ENCODE results near the gene GPC5.
"Not testable (repeated sequence)": the region's sequence is repeated elsewhere in the genome, so short reads cannot be mapped to it uniquely, and the experiment has no call there.

Gene GPC5

DNA sequence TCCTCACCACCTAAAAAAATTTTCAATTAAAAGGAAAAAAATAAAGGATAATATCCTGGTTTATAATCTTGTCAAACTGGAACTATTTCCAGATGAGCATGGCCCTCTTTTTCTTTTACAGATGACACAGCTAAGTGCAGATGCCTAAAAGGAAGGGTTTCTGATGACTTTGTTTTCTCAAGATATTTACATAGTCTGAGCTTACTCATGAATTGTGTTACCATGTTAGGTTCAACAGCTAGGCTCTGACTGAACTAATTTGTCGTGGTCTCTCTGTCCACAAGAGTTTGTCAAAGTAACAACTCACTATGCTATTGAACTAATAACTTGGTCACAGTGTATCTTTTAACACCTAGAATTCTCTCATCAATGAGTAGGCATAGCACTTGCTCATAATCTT lies 780.8 kb downstream of the GPC5 start:
- DNase-seq (ENCODE audit: low spot score): no peak

DNA sequence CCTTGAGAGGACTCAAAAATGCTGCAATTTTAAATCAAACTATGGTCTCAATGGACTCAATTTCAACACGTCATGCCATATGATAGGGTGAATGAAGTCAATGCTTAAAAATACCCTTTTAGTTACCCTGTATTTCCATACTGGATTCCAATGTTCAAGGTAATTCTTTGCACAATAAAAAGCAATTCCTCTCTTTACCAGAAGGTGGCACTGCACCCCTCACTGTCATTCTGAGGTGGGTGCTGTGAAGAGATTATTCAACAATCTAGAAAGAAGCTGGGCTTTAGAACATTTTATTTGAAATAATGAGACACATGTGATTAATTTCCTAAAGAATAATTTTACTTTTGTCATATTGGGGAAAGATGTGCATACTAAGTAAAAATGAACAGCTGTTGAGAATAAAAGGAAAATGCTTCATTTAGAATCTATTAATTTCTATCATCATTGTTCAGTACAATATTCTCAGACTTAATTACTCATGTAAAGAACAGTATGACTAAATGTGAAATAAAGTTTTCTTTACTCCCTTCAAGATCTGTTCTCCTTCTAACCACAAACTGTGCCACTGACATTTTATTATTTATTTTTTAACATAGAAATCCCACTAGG lies 789.1 kb downstream of the GPC5 start:
- DNase-seq (ENCODE audit: low spot score): no peak

DNA sequence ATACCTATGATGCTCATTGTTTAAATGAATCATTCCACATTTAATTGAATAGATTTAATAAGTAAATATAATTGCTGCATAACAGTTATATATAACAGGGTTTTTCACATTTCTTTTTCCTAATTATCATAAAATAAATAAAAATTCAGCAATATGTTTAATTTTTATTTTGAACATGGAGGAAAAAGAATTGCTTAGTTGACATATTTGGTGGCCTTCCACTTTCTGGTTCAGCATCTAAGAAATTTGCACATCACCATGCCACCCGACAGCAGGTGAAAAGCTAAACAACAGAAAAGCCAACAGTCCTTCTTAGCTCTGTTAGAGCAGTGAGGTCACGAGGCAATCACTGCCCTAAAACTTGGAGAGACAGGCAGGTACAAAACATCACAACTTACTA lies 790.2 kb downstream of the GPC5 start:
- no peak for DNase-seq (ENCODE audit: low spot score)

DNA sequence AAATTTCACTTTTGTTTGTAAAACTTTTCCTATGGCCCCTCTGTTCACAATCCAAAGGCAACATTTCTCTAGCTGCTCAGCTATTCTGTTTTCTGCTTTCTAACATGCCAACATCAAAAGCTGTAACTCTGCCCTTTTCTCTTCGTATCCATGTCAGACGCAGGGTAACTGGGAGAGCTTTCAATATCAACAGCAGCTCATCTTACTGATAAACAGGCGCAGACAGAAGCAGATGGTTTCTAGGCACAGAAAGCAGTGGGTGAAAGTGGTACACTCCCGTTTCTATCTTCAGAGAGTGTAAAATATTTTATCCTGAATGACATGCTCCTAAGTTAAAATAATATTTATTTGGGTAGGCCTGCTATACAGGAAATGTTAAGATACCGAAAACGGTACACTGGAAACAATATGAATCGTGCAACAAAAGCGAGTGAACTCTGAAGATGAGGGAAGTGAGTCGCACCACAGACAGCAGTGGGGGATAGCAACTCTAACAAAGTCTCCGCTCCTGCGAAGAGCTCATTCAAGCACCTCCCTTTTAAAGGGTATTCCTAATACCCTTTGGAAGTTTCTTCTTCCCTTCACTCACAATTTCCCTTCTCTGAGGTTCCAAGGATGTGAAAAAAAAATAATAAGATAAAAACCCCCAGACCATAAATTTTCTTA lies 798.3 kb downstream of the GPC5 start:
- DNase-seq (ENCODE audit: low spot score): no peak

GRCh38 chr13:92197669-92198068 lies 799.2 kb downstream of the GPC5 start:
- no peak for DNase-seq (ENCODE audit: low spot score)

- DNase-seq (ENCODE audit: low spot score): no peak
These were observed 820.2 kb downstream of the GPC5 start for GRCh38 chr13:92218615-92219014.

DNA sequence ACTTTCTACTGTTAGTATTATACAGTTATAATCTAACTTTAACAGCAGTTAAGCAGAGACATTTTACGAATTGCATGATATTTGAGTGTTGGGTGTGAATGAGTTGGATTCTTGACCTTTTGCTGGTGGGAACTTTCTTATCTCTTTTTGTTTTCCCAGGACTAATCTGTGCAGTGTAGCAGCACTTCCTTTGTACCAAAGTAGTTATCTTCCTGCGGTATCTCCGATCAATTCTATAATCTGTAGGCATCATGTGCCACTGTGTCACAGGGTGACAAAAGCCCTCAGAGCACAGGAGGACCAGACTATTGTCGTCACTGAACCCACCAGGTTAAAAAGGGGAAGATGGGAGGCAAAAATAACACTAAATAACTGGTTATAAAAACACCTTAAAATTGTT lies 823.5 kb downstream of the GPC5 start:
- no peak for DNase-seq (ENCODE audit: low spot score)

DNA sequence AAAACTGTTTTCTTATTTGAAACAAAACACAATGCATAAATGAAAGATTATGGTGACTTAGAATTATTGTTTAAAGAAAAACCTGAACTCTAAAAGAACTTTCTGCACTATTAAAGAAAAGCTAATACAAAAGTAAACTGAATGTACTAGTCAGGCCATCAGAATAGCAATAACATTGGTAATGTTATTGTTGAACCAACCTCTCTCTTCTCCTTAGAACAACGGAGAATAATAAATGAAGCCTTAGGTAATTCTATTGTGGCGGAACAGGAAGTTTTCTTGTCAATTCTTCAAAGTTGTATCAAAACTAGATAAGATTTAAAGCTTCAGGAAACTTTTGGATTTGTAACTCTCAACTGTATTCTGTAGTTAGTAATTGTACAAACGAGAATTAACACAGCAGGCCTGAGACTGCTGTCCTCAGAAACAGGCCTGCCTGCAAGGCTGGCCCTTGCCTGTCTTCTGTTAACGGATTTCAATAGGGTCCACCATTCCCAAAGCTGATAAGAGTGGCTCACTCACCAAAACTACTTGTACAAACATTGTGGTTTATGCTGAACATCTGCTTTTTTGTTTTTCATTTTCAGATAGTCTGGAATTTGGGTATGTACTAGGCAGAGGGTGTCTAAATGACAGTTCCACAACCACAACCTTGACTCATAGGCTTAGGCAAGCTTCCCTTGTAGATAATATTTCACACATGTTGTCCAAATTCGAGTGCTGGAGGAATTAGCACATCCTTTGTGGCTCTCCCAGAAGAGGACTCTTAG lies 825.8 kb downstream of the GPC5 start:
- DNase-seq (ENCODE audit: low spot score): no peak

DNA sequence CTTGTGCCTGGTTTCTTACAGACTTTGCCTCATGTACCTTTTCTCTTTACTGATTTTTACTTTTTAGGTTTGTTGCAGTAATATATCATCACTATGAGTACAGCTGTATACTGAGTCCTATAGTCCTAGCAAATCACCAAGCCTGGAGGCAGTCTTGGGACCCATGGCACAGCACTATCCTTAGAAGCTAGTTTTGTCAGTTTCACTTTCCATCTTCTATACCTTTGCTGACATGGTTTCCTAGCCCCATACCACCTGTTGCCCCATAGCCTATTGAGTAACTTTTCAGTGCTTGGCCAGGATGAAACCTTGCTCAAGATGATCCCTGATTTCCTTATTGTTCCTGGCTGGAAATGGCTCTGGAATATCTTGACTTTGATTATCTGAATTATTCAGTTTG lies 826.4 kb downstream of the GPC5 start:
- DNase-seq (ENCODE audit: low spot score): no peak

DNA sequence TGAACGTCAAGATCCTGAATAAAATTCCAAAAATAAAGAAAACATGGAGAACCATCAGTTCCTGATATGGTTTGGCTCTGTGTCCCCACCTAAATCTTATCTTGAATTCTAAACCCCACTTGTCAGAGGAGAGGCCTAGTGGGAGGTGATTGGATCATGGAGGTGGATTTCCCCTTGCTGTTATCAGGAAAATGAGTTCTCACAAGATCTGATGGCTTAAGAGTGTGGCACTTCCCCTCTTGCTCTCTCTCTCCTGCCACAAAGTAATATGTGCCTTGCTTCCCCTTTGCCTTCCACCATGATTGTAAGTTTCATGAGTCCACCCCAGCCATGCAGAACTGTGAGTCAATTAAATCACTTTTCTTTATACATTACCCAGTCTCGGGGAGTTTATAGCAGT lies 827.4 kb downstream of the GPC5 start:
- no peak for DNase-seq (ENCODE audit: low spot score)

- DNase-seq (ENCODE audit: low spot score): no peak
These were observed 834.5 kb downstream of the GPC5 start for GRCh38 chr13:92232871-92233270.

DNA sequence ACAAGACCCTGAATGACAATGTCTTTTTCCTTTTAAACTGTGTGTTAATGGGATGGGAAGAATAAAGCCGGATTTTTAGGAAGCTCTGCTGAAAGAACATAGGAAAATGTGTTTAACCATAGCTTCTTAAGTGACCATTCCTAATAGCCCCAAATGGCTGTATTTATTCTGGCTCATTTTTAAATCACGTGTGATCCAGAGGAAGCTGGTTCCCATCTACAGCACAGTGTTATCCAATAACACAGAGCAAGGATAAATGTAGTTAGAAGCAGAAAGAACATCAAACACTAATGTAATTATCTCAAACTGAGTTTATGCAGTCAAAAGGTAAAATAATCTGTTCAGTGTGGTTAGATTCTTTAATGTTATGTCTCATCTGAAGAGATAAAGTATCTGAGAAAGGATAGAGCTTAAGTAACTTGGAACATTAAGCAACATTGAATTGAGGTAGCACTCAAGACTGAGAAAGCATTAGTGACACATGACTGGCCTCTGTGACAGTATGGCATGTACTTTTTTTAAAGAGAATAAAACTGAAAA lies 853.3 kb downstream of the GPC5 start:
- no peak for DNase-seq (ENCODE audit: low spot score)

- no peak for DNase-seq (ENCODE audit: low spot score)
These were observed 857.1 kb downstream of the GPC5 start for GRCh38 chr13:92255526-92255925.

- DNase-seq (ENCODE audit: low spot score): no peak
These were observed 857.8 kb downstream of the GPC5 start for GRCh38 chr13:92256211-92256610.

- DNase-seq (ENCODE audit: low spot score): no peak
These were observed 860.6 kb downstream of the GPC5 start for GRCh38 chr13:92259046-92259445.

GRCh38 chr13:92259523-92259922 lies 861.1 kb downstream of the GPC5 start:
- DNase-seq (ENCODE audit: low spot score): no peak

GRCh38 chr13:92260363-92260762 lies 861.9 kb downstream of the GPC5 start:
- no peak for DNase-seq (ENCODE audit: low spot score)

GRCh38 chr13:92262100-92262788 lies 863.8 kb downstream of the GPC5 start:
- DNase-seq (ENCODE audit: low spot score): no peak

DNA sequence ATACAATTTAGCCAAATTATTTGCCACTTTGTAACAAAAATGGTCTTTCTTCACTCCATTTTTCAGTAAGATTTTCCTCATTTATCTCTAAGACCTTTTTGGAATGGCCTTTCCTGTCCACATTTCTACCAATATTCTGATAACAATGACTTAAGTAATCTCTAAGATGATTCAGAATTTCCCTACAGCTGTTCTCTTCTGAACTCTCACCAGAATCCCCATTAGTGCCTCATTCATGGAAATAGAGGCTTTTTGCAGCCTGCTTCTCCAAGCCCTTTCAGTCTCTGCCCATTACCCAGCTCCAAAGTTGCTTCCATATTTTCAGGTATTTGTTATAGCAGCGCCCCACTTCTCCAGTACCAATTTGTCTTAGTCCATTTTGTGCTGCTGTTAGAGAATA lies 867.0 kb downstream of the GPC5 start:
- no peak for DNase-seq (ENCODE audit: low spot score)

DNA sequence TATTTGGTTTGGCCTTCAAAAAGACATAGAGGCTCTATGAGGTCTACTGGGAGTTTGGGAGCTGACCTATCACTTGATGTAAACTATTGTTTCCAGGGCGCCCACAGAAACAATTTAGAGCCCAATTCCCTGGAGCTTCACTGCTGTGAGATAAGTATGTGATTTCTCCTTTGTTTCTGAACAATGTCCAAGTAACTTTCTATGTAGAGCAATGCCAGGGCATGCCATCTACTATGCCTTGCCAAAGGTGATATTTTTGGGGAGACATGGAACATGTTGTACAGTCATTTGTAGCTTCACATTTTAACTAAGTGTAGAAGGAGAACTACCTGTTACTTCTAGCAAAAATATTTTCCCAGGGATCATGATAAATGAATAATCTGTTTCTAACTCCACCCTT lies 872.6 kb downstream of the GPC5 start:
- no peak for DNase-seq (ENCODE audit: low spot score)

DNA sequence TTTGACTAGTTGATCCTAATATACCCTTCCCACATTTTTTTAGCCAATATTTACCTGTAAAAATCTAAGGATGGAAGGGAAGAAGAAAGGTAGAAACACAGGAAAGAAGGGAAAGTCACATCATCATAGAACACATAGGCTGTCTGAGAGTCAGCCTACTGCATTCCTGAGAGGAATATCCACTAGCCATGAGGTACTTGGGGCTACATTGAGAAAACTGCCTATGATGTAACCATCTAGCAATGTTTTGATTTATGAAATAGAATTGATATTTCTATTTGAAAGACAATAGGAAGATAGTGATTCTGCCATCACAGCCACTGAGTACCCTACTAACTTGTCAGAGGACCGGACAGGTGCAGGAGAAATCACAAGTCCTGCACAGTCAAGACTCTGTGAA lies 873.8 kb downstream of the GPC5 start:
- DNase-seq (ENCODE audit: low spot score): no peak

GRCh38 chr13:92280986-92281385 lies 882.6 kb downstream of the GPC5 start:
- not testable (repeated sequence) for DNase-seq (ENCODE audit: low spot score)

Data from putamen (tissue), 1 donor.